Measurements from ENCODE around the gene ST6GALNAC3.

ST6GALNAC3 gene

DNA sequence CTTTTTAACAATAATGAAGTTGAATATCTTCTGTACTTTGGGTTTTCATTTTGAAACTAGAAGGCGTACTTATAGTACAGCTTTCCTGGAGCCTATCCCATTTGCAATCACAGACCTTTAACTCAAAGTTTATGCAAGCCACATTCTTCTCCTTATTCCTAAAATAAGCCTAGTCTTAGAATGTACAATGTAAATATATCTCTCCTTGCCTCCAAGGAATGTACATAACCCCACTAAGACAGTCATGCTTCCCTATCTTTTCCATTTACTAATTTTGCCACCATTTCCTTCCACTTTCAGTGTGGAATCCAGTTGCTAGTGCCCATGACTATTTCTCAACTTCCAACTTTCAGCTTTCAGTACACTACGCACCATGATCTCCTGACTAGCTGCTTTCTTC lies 327.6 kb downstream of the ST6GALNAC3 start:
- FAIRE-seq (no peak), DNase-seq (ENCODE audit: insufficient read length, low spot score) (no peak)

DNA sequence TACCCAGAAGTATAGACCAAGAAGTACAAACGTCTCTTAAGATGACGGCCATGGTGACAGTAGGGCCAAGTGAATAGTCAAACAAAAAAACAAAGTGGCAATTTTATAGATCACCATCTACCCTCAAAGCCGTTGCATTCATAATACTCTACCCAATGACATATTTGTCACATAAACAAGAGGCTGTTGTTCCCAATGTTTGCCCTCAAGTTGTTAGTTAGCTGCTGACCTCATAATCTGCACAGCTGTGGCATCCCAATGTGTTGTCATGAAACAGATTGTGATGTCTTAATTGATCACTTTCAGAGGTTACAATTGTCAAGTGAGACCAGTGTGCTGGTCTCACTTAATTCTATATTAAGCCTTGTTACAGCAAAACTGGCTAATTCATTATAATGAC lies 333.8 kb downstream of the ST6GALNAC3 start:
- DNase-seq (ENCODE audit: insufficient read length, low spot score), result no peak
- FAIRE-seq, result no peak

GRCh38 chr1:76410499-76410898 lies 336.0 kb downstream of the ST6GALNAC3 start:
- DNase-seq (ENCODE audit: insufficient read length, low spot score), result no peak
- FAIRE-seq, result no peak

- FAIRE-seq (no peak), DNase-seq (ENCODE audit: insufficient read length, low spot score) (no peak)
Observed at GRCh38 chr1:76418531-76418930, 344.0 kb downstream of the ST6GALNAC3 start.

DNA sequence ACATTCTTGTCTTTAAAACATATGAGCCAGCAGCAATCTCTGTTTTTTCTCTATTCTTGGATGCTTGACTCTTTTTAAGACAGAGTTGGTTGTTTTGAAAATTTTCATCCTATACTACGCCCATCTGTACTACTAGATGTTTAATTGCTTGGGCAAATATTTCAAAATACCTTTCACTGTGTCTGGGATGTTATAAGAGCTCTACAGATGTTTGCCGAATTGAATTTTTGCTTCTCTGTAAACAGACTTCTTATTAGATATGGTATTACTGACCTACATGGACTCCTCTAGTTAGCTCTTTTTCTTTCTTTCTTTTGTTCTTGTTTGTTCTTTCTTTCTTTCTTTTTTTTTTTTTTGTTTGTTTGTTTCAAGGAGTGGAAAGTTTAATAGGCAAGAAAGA lies 345.1 kb downstream of the ST6GALNAC3 start:
- no peak for FAIRE-seq
- DNase-seq (ENCODE audit: insufficient read length, low spot score), result no peak

DNA sequence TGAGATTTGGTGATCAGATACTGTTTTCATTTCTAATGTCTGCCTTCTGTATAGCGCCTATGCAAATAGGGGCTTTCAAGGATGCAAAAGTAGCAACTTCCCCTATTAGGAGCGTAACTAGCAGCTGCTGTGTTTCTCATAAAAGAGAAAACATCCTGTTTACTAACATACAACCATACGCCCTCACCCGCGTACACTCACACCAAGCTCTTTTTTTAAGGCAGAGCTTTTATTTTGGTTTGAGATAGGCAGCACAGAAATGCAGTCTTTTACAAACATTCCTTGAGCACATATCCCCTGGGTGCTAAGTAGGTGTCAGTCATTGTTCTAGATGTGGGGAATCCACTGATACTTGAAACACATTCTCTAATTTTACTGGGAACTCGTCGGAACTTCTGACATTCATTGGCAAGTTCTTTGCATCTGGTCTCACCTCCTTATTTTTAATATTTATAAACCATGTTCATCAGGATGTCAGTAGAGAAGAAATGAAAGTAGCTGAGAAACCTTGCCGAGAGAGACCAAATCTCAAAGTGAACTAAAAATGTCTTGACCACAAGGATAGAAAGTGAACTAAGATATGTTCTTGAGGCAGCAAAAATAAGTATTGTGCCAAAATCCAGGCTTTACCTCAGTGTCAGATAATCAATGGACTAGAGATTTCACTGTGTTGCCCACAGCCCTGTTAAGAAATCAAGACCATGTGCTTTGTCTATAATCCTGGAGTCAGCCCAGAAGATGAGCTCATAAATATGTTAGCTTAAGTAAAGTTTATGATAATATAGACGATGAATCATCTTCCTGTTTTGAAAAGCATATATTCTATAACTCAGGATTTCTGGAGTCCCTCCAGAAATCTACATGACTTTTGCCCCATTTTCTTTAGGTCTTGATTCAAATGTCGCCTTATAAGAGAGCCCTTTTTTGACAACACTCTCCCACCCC lies 350.9 kb downstream of the ST6GALNAC3 start:
- DNase-seq (ENCODE audit: insufficient read length, low spot score) (no peak), FAIRE-seq (no peak)

- FAIRE-seq (no peak), DNase-seq (ENCODE audit: insufficient read length, low spot score) (no peak)
Observed at GRCh38 chr1:76426606-76427005, 352.1 kb downstream of the ST6GALNAC3 start.

DNA sequence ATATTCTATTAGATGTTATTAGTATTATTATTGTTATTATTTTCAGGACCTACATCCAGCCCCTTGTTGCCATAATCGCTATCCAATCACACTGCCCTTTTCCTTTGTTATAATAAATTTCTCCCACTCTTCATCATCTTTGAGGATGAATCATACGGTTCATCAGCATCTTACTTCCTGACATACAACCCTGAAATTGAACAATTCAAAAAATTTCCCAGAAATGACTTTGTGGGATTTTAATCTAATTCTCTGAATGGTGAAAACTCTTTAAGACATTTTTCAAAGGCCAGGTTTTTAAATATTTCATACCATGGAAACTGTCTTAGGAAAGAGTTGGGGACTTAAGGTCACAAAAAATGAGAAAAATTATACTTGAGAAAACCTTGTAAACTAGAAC lies 353.5 kb downstream of the ST6GALNAC3 start:
- DNase-seq (ENCODE audit: insufficient read length, low spot score) (no peak), FAIRE-seq (no peak)

DNA sequence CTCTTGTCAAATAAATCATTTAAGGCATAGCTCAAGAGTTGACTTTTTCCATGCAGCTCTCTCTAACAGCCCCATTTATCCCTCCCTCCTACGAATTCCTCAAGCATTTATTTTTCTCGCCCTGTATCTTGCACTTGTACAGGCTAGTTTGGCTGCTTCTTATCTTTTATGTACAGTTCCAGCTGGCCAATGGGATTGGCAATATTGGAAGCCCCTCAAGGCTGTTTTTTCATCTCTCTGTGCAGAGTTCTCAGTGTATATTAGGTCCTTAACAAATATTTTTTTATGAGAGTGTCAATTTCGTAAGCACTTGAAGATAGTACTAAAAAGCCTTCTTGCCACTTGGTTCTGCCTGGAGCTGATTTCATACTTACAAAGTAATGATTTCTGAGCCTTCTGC lies 356.0 kb downstream of the ST6GALNAC3 start:
- FAIRE-seq, result no peak
- no peak for DNase-seq (ENCODE audit: insufficient read length, low spot score)

DNA sequence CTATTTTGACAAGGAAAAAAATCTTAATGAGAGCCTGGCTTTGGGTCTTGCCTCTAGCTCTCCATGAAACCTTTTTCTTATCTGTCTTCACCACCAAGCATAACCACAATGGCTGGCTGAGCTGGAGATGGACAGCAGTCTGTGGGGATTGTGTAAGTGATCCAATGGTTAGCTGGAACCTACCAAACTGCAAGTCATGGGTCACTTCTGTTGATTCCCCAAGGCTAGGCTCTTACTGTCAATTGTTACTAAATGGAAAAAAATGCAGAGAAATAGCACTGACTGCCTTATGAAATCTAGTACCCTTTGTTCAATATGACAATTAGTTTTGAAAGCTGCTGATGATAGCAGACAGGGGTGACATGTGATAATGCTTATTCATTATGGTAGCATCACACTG lies 359.0 kb downstream of the ST6GALNAC3 start:
- DNase-seq (ENCODE audit: insufficient read length, low spot score) (no peak), FAIRE-seq (no peak)

DNA sequence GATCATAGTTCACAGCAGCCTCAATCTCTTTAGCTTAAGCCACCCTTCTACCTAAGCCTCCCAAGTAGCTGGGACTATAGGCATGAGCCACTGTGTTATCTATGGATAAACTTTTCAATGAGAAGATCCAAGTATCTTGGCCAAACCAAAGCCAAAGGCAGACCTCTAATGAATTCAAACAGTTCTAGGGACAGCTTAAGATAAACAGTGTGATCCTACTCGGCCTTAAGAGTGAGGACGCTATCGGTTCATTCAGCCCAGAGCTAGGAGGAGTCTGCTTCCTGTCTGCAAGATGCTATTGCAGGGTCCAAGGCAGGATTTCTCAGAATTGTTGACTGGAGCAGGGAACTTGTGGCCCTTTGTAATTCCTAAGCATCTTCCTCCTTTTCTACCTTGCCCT lies 368.7 kb downstream of the ST6GALNAC3 start:
- DNase-seq (ENCODE audit: insufficient read length, low spot score) (no peak), FAIRE-seq (no peak)

DNA sequence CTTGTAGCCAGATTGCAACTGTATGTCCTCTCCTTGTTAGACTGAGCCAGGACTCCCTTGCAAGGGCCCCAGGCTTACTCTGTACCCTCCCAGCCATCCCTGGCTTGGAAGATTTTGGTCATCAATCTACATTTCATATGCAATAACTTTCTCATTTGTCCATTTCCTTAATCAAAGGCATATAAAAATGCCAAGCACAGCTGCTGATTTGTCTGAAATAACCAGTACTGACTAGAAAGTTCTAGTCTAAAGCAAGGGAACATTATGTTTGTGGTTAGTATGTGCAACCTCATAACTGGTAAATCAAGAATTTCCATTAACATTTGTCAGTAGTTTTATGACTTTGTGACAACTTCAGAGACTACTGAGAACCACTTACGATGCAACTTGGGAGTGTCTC lies 370.2 kb downstream of the ST6GALNAC3 start:
- DNase-seq (ENCODE audit: insufficient read length, low spot score) (no peak), FAIRE-seq (no peak)

- DNase-seq (ENCODE audit: insufficient read length, low spot score) (no peak), FAIRE-seq (no peak)
Observed at GRCh38 chr1:76450229-76450628, 375.7 kb downstream of the ST6GALNAC3 start.

- FAIRE-seq, result no peak
- no peak for DNase-seq (ENCODE audit: insufficient read length, low spot score)
Observed at GRCh38 chr1:76463278-76463677, 388.7 kb downstream of the ST6GALNAC3 start.

- DNase-seq (ENCODE audit: insufficient read length, low spot score) (no peak), FAIRE-seq (no peak)
Observed at GRCh38 chr1:76463849-76464248, 389.3 kb downstream of the ST6GALNAC3 start.

DNA sequence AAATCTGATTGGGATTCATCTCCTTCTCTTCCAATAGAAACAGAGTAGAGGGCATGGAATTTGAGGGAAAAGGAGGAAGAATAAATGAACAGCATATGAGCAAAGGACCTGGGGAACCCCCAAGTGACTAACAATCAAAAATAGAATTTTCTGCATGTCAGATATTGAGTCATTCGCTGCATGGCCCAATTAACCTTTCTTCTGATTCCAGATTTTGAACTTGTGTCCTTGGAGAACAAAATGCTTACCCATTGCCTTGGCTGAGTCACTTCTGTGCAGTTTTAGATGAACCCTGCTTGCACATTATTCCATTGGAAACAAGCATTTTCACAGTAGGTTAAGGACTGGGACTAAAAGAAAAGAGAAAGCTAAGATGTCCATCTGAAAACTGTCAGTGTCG lies 390.5 kb downstream of the ST6GALNAC3 start:
- no peak for FAIRE-seq
- no peak for DNase-seq (ENCODE audit: insufficient read length, low spot score)

- DNase-seq (ENCODE audit: insufficient read length, low spot score) (no peak), FAIRE-seq (no peak)
Observed at GRCh38 chr1:76470166-76470565, 395.6 kb downstream of the ST6GALNAC3 start.

DNA sequence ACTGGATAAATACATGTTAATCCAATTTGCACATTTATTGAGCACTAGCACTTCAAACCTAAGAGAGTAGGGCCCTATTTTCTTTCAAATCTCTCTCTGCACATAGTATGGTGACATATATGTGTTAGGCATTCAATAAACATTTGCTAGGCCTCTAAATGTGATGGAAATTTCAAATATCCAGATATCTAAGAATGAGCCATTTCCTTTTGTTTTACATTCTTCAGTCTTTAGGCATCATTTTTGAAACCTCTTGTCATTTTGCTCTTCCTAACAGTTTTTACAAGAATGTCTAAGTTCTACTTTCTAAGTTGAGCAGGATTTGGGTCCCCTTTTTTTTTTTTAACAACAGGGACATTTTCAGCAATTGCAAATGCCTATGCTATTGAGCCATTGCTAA lies 397.0 kb downstream of the ST6GALNAC3 start:
- FAIRE-seq, result no peak
- DNase-seq (ENCODE audit: insufficient read length, low spot score), result no peak

- no peak for FAIRE-seq
- DNase-seq (ENCODE audit: insufficient read length, low spot score), result no peak
Observed at GRCh38 chr1:76473591-76473990, 399.0 kb downstream of the ST6GALNAC3 start.

DNA sequence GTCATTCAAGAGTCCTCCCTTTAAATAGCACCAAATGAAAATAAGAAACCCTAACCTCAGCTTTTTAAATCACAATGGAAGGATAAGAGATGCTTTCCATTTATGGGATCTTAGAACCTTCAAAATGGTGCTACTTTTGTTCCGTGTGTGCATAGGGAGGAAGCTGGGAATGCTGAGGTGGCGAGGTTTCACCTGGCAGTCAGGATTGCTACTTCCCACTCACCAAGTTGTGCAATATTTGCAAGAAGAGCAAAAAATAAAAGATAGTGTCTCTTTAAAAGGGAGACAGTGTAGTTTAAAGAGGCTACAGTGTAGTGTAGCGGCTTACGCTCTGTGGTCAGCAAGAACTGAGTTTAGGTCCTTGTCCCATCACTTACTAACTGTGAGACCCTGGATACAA lies 400.4 kb downstream of the ST6GALNAC3 start:
- no peak for DNase-seq (ENCODE audit: insufficient read length, low spot score)
- no peak for FAIRE-seq

DNA sequence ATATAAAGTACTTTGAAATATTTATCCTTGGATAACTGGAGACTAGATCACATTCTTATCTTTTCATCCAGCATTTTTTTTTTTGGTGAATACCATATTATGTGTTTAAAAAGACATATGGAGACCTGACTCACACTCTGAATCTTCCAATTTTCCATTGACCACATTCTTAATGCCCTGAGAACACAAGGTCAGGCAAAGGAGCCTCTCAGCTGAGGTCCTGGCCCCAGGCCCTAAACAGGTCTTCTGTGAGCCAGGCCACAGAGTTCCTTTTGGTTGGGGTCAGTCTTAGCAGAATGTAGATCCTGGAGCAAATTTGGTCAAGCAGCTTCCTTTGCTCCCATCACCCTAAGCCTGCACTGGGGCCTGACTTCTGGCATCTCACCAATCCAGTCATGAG lies 402.6 kb downstream of the ST6GALNAC3 start:
- DNase-seq (ENCODE audit: insufficient read length, low spot score) (no peak), FAIRE-seq (no peak)

DNA sequence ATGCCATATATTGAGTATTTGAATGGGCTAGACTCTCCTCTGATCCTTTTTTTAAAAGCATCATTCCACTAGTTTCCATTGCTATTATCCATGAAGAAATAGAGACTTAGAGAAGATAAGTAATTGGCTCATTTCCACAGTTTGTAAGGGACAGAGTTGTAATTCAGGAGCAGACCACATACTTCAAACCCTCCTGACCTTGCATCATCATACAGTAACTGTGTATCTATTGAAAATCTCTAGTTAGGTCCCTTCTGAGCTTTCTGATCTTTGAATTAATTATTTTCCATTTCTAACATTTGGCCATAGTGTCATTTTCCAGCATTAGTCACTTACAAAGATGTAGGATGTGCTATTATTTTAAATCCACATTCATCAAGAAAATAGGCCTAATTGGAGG lies 406.3 kb downstream of the ST6GALNAC3 start:
- DNase-seq (ENCODE audit: insufficient read length, low spot score), result no peak
- FAIRE-seq, result no peak

GRCh38 chr1:76481672-76482071 lies 407.1 kb downstream of the ST6GALNAC3 start:
- FAIRE-seq (no peak), DNase-seq (ENCODE audit: insufficient read length, low spot score) (no peak)
